A549 (cell line): ENCODE measurements around the gene ECSCR.
"Not testable (repeated sequence)": the region's sequence is repeated elsewhere in the genome, so short reads cannot be mapped to it uniquely, and the experiment has no call there.

Experiments used
- RAD21 ChIP-seq, 2 experiments: fragments of >200 bp in 1 of 2; sonication (Bioruptor Twin) in 1 of 2; formaldehyde crosslinking in 1 of 2; IDR thresholded peaks in 1 of 2; conservative IDR thresholded peaks in 1 of 2; 2 replicates in 1 of 2; 3 replicates in 1 of 2; pipeline ENCODE4 v1.6.1; 2012 to 2018; ENCODE audit warnings: inconsistent platforms in 1 of 2
- SMC3 ChIP-seq: fragments of >200 bp; sonication (Bioruptor Twin); formaldehyde crosslinking; IDR thresholded peaks from 3 replicates; pipeline ENCODE4 v1.6.1; 2018; ENCODE audit warnings: inconsistent platforms
- TF ChIP-seq, protein P1 (sequence below): fragments of >200 bp; sonication (Bioruptor Twin); formaldehyde crosslinking; IDR thresholded peaks from 3 replicates; pipeline ENCODE4 v1.5.1; 2016

GRCh38 chr5:139503879-139504278, 41.3 kb upstream of the ECSCR start:
- TF ChIP-seq, protein P1, sequence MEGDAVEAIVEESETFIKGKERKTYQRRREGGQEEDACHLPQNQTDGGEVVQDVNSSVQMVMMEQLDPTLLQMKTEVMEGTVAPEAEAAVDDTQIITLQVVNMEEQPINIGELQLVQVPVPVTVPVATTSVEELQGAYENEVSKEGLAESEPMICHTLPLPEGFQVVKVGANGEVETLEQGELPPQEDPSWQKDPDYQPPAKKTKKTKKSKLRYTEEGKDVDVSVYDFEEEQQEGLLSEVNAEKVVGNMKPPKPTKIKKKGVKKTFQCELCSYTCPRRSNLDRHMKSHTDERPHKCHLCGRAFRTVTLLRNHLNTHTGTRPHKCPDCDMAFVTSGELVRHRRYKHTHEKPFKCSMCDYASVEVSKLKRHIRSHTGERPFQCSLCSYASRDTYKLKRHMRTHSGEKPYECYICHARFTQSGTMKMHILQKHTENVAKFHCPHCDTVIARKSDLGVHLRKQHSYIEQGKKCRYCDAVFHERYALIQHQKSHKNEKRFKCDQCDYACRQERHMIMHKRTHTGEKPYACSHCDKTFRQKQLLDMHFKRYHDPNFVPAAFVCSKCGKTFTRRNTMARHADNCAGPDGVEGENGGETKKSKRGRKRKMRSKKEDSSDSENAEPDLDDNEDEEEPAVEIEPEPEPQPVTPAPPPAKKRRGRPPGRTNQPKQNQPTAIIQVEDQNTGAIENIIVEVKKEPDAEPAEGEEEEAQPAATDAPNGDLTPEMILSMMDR = not testable (repeated sequence)
- not testable (repeated sequence) for TF ChIP-seq SMC3; RAD21 (conservative IDR thresholded peaks at IDR 0.05 in 1 of 2, IDR thresholded peaks at IDR 0.05 in 1 of 2)
